CD4-positive, alpha-beta T cell treated with Interleukin-15 for 1 hour (primary cell): Measurements from ENCODE around the gene SLC35C1.

ENCODE experiments used
- DNase-seq: peaks from one replicate; pipeline ENCODE4 v3.0.0-alpha.2; 2020

Gene SLC35C1

GRCh38 chr11:45804761-45805304, at the start of gene SLC35C1:
Gene SLC35C1, plus strand, starts transcription at chr11:45805149. Its CDS starts 653 bp downstream, at chr11:45805802.
- peak; percentile 94 for DNase-seq

GRCh38 chr11:45755281-45755859, 49.6 kb upstream of the SLC35C1 start:
- DNase-seq: no peak

- no peak for DNase-seq
These were observed 48.5 kb upstream of the SLC35C1 start for GRCh38 chr11:45756384-45757010.

GRCh38 chr11:45757672-45758071, 47.3 kb upstream of the SLC35C1 start:
- no peak for DNase-seq

GRCh38 chr11:45761659-45762058, 43.3 kb upstream of the SLC35C1 start:
- DNase-seq: no peak

- DNase-seq: no peak
These were observed 39.8 kb upstream of the SLC35C1 start for GRCh38 chr11:45765107-45765668.

GRCh38 chr11:45765836-45766235, 39.1 kb upstream of the SLC35C1 start:
- no peak for DNase-seq

GRCh38 chr11:45766469-45766868, 38.5 kb upstream of the SLC35C1 start:
- no peak for DNase-seq

- DNase-seq: no peak
These were observed 36.5 kb upstream of the SLC35C1 start for GRCh38 chr11:45768486-45768885.

GRCh38 chr11:45769960-45770359, 35.0 kb upstream of the SLC35C1 start:
- DNase-seq: no peak

- peak; percentile 62 for DNase-seq
These were observed 33.8 kb upstream of the SLC35C1 start for GRCh38 chr11:45771193-45771565.

GRCh38 chr11:45771566-45772448, 33.1 kb upstream of the SLC35C1 start:
- DNase-seq: peak; percentile 77

- DNase-seq: no peak
These were observed 32.5 kb upstream of the SLC35C1 start for GRCh38 chr11:45772449-45772774.

GRCh38 chr11:45772986-45773785, 31.8 kb upstream of the SLC35C1 start:
- no peak for DNase-seq

- no peak for DNase-seq
These were observed 30.9 kb upstream of the SLC35C1 start for GRCh38 chr11:45773786-45774655.

- no peak for DNase-seq
These were observed 30.2 kb upstream of the SLC35C1 start for GRCh38 chr11:45774786-45775185.

GRCh38 chr11:45777127-45777969, 27.6 kb upstream of the SLC35C1 start:
- no peak for DNase-seq

GRCh38 chr11:45778341-45778740, 26.6 kb upstream of the SLC35C1 start:
- DNase-seq: no peak

GRCh38 chr11:45779602-45780001, 25.3 kb upstream of the SLC35C1 start:
- DNase-seq: no peak

- no peak for DNase-seq
These were observed 18.7 kb upstream of the SLC35C1 start for GRCh38 chr11:45786272-45786671.

GRCh38 chr11:45788887-45789286, 16.1 kb upstream of the SLC35C1 start:
- DNase-seq: no peak
